Epidermal melanocyte (primary cell): Measurements from ENCODE around the gene FBXW4.

Experiments used
- DNase-seq: peaks from one replicate; pipeline ENCODE4 v3.0.0; 2011; ENCODE audit warnings: low spot score; ENCODE audit not compliant: insufficient read length

FBXW4 gene

GRCh38 chr10:101587725-101588653 lies 107.0 kb downstream of the FBXW4 start, which contains the start of the genes DPCD and POLL:
Gene DPCD (plus strand): TSS chr10:101588321. CDS start chr10:101588337, 16 bp downstream.
Gene POLL (minus strand): TSS chr10:101588257. CDS start chr10:101587360, 897 bp downstream.
- DNase-seq, result peak; percentile 98

- DNase-seq, result no peak
These were observed 109.1 kb downstream of the FBXW4 start for GRCh38 chr10:101585841-101586240.

GRCh38 chr10:101580486-101581399 lies 114.2 kb downstream of the FBXW4 start:
- no peak for DNase-seq

- no peak for DNase-seq
These were observed 115.5 kb downstream of the FBXW4 start for GRCh38 chr10:101579516-101579870.

- no peak for DNase-seq
These were observed 116.0 kb downstream of the FBXW4 start for GRCh38 chr10:101578803-101579515.

GRCh38 chr10:101578192-101578591 lies 116.8 kb downstream of the FBXW4 start:
- no peak for DNase-seq

- no peak for DNase-seq
These were observed 117.7 kb downstream of the FBXW4 start for GRCh38 chr10:101577121-101577871.

GRCh38 chr10:101576211-101576863 lies 118.6 kb downstream of the FBXW4 start:
- DNase-seq, result no peak

- no peak for DNase-seq
These were observed 119.3 kb downstream of the FBXW4 start for GRCh38 chr10:101575580-101576210.

GRCh38 chr10:101575091-101575490 lies 119.9 kb downstream of the FBXW4 start:
- DNase-seq, result no peak

- DNase-seq, result no peak
These were observed 120.9 kb downstream of the FBXW4 start for GRCh38 chr10:101573885-101574753.

- no peak for DNase-seq
These were observed 122.2 kb downstream of the FBXW4 start for GRCh38 chr10:101572785-101573184.

GRCh38 chr10:101572126-101572525 lies 122.8 kb downstream of the FBXW4 start:
- no peak for DNase-seq

GRCh38 chr10:101571271-101571925 lies 123.6 kb downstream of the FBXW4 start:
- no peak for DNase-seq

- no peak for DNase-seq
These were observed 124.3 kb downstream of the FBXW4 start for GRCh38 chr10:101570428-101571270.

- DNase-seq, result peak; percentile 84
These were observed 125.1 kb downstream of the FBXW4 start for GRCh38 chr10:101569622-101570427.
